CD4-positive, CD25-positive, alpha-beta regulatory T cell (primary cell): ENCODE results near the gene APP. TPM values are rescaled to one million over a fixed set of nuclear protein-coding genes. Genes with fewer than 3 reads are reported as not detected.

ENCODE experiments used
- ATAC-seq, 2 donors: fragments of 150-1000 bp; cut with Tn5 transposase; one replicate each; pipeline ENCODE4 v1.10.0; 2021; ENCODE audit warnings: low read depth in 2 of 2, moderate number of reproducible peaks in 2 of 2, moderate library complexity in 1 of 2
- DNase-seq, 3 donors: peaks; one replicate each; pipeline versions ENCODE4 v3.0.0 to v3.0.0-alpha.2; 2012 to 2022; ENCODE audit warnings: mixed read lengths in 1 of 3
- H3K27ac ChIP-seq: one replicate; pipeline ENCODE4 v1.7.0; 2013; ENCODE audit warnings: mild to moderate bottlenecking, low read length; ENCODE audit not compliant: insufficient read depth, poor library complexity, severe bottlenecking
- H3K27me3 ChIP-seq: one replicate; pipeline ENCODE4 v1.7.0; 2013; ENCODE audit warnings: low read length; ENCODE audit not compliant: control insufficient read depth, insufficient read depth
- H3K36me3 ChIP-seq: one replicate; pipeline ENCODE4 v1.7.0; 2013; ENCODE audit warnings: mild to moderate bottlenecking, low read length, moderate library complexity; ENCODE audit not compliant: control insufficient read depth, insufficient read depth
- H3K4me1 ChIP-seq: 2 replicates; pipeline ENCODE4 v1.7.0; 2013; ENCODE audit warnings: mild to moderate bottlenecking, low read length; ENCODE audit not compliant: insufficient read depth, control insufficient read depth, poor library complexity, severe bottlenecking
- H3K4me3 ChIP-seq: one replicate; pipeline ENCODE4 v1.7.0; 2013; ENCODE audit warnings: low read depth, mild to moderate bottlenecking, low read length, moderate library complexity
- H3K9me3 ChIP-seq, 2 experiments: 1 replicate in 1 of 2; 2 replicates in 1 of 2; pipeline ENCODE4 v1.7.0; 2013; ENCODE audit warnings: low read length in 2 of 2, mild to moderate bottlenecking in 1 of 2, moderate library complexity in 1 of 2; ENCODE audit not compliant: control insufficient read depth in 2 of 2
- H3K27ac Mint-ChIP-seq, 3 donors: one replicate each; pipeline ENCODE4 v1.8.0; 2020 to 2022; ENCODE audit warnings: mild to moderate bottlenecking in 3 of 3, mixed read lengths in 3 of 3, moderate library complexity in 2 of 3
- H3K27me3 Mint-ChIP-seq: one replicate; pipeline ENCODE4 v1.8.0; 2022; ENCODE audit warnings: mild to moderate bottlenecking, mixed read lengths
- H3K36me3 Mint-ChIP-seq: one replicate; pipeline ENCODE4 v1.8.0; 2020; ENCODE audit warnings: mixed read lengths
- H3K4me1 Mint-ChIP-seq, 4 donors: one replicate each; pipeline ENCODE4 v1.8.0; 2020 to 2022; ENCODE audit warnings: mixed read lengths in 4 of 4, mild to moderate bottlenecking in 1 of 4
- H3K4me3 Mint-ChIP-seq, 4 donors: one replicate each; pipeline ENCODE4 v1.8.0; 2020 to 2022; ENCODE audit warnings: mild to moderate bottlenecking in 4 of 4, mixed read lengths in 4 of 4, moderate library complexity in 3 of 4
- H3K9me3 Mint-ChIP-seq, 7 donors: one replicate each; pipeline ENCODE4 v1.8.0; 2020 to 2022; ENCODE audit warnings: mixed read lengths in 7 of 7, mild to moderate bottlenecking in 3 of 7, moderate library complexity in 2 of 7
- polyA plus RNA-seq, 4 donors: library from polyadenylated mRNA; unstranded; fragments of 300-500 nt; fragmentation: Illumina TruSeq; gene quantifications; one replicate each; pipeline ENCODE4 v1.2.3, GENCODE V29; 2021
- total RNA-seq: library from RNA; stranded (reverse); gene quantifications from one replicate; pipeline ENCODE4 v1.2.3, GENCODE V29; 2022

Gene APP
- total and polyA plus RNA-seq, 5 donors from 2014 or later, result 3.9 to 29.5 (median 7.5) TPM

DNA sequence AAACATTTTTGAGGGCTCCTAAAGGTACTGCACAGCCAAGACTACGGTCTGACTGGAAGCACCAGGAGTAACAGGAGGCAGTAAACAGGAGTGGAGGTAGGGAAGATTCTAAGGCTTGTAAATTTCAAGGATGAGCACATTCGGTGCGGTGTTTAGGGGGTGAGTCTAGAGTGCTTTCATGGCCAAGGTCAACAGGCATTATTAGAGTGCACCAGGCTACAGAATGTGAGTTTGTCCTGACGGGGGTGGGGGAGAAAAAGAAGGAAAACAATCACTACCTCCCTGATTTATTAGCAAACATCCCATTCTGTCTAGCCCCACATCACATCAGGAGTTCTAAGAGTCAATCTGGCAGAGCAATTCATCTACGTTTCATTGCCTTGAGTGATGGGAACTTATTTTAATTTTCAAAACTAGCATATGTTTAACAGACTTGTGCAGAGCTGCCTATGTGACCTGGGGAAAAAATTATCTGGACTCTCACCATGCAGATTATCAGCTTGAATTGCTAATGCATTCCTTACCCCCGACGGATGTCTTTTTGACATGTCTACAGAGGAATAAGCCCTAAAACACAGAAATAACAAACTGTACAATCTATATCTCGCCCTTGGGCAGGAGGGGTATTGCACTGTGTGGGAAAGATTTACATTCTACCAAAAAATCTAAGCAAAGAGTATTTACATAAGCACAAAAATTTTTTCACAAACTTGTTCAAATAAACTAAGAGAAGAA, 45.0 kb downstream of the APP start:
- H3K27me3 ChIP-seq, result no peaks in the 10 kb centered on the region
- no peak overlapping the region for H3K27ac ChIP-seq
- Mint-ChIP-seq H3K27ac (no peak overlapping the region), H3K9me3 (no peaks in the 10 kb centered on the region), H3K27me3 (no peaks in the 10 kb centered on the region), H3K4me1 (peaks cover 0 to 8% (median 1%) of the 10 kb centered on the region in 4 donors), H3K4me3 (peak overlapping the region in 1 of 4 donors; percentile 8), H3K36me3 (peaks cover 3% of the 10 kb centered on the region)
- H3K36me3 ChIP-seq, result no peaks in the 10 kb centered on the region
- H3K9me3 ChIP-seq, result no peaks in the 10 kb centered on the region
- no peak for ATAC-seq
- H3K4me1 ChIP-seq, result no peaks in the 10 kb centered on the region
- no peak for DNase-seq
- no peak overlapping the region for H3K4me3 ChIP-seq

DNA sequence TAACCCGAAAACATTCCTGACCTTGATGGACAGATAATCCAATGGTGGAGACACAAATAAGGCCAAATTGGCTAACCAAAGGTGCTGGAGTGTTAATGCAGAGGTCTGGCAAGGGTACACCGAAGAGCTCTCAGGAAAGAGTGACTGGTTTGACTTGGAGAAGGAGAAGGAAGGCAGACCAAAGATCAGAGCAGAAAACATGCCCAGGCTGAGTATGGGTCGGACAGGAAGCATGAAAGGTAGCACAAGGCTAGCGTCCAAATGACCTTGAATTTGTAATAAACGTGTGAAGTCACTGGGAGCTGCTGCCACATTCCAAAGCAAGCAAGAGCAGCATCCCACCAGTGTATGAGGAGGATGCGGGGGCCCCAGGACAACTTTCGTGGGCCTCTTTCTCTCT, 45.7 kb downstream of the APP start:
- peaks cover 0 to 7% (median 1%) of the 10 kb centered on the region in 4 donors for H3K4me1 Mint-ChIP-seq
- no peak overlapping the region for H3K27ac Mint-ChIP-seq

DNA sequence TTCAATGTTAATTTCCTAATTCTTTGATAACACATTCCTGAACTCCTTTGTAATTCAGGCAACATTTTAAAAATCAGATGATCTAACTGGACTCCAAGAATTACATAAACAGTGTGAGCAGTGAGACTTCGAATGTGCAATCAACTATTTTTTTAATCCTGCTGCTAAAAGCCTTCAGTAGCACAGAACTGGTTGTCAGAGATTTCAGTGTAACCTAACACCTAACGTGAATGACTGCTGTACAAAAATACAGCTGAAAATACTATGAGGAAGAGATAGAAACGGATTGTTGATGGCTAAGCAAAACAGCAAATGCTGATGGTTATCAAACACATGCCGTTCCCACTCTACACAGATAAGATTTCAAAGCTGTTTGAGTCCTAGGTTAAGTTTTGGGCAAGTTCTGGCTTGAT, 46.1 kb downstream of the APP start:
- no peaks in the 10 kb centered on the region for H3K27me3 Mint-ChIP-seq
- no peaks in the 10 kb centered on the region for H3K9me3 ChIP-seq
- H3K27ac ChIP-seq, result no peak overlapping the region
- no peaks in the 10 kb centered on the region for H3K36me3 ChIP-seq
- no peak for ATAC-seq
- H3K4me1 Mint-ChIP-seq, result peaks cover 0 to 10% (median 2%) of the 10 kb centered on the region in 4 donors
- H3K36me3 Mint-ChIP-seq, result peaks cover 3% of the 10 kb centered on the region
- H3K27ac Mint-ChIP-seq, result no peak overlapping the region
- H3K4me3 Mint-ChIP-seq, result no peak overlapping the region
- H3K4me3 ChIP-seq, result no peak overlapping the region
- no peaks in the 10 kb centered on the region for H3K9me3 Mint-ChIP-seq
- no peak for DNase-seq
- no peaks in the 10 kb centered on the region for H3K27me3 ChIP-seq
- no peaks in the 10 kb centered on the region for H3K4me1 ChIP-seq

More for the DNA sequence above, 45.7 kb downstream of the APP start:
- H3K4me3 ChIP-seq, result no peak overlapping the region
- no peaks in the 10 kb centered on the region for H3K4me1 ChIP-seq
- ATAC-seq (no peak), DNase-seq (no peak)
- H3K4me3 Mint-ChIP-seq, result no peak overlapping the region
- H3K27me3 ChIP-seq, result no peaks in the 10 kb centered on the region
- no peaks in the 10 kb centered on the region for H3K27me3 Mint-ChIP-seq
- H3K36me3 ChIP-seq, result no peaks in the 10 kb centered on the region
- no peaks in the 10 kb centered on the region for H3K9me3 Mint-ChIP-seq
- H3K9me3 ChIP-seq, result no peaks in the 10 kb centered on the region
- H3K36me3 Mint-ChIP-seq, result peaks cover 3% of the 10 kb centered on the region
- no peak overlapping the region for H3K27ac ChIP-seq

GRCh38 chr21:26123012-26123411, 47.6 kb downstream of the APP start:
- no peaks in the 10 kb centered on the region for H3K9me3 ChIP-seq
- no peak overlapping the region for H3K27ac ChIP-seq
- ATAC-seq (no peak), DNase-seq (no peak)
- Mint-ChIP-seq H3K27ac (no peak overlapping the region), H3K4me3 (no peak overlapping the region), H3K4me1 (peaks cover 0 to 11% (median 4%) of the 10 kb centered on the region in 4 donors), H3K36me3 (peaks cover 3% of the 10 kb centered on the region), H3K9me3 (no peaks in the 10 kb centered on the region), H3K27me3 (no peaks in the 10 kb centered on the region)
- no peaks in the 10 kb centered on the region for H3K36me3 ChIP-seq
- no peaks in the 10 kb centered on the region for H3K4me1 ChIP-seq
- no peaks in the 10 kb centered on the region for H3K27me3 ChIP-seq
- H3K4me3 ChIP-seq, result no peak overlapping the region

GRCh38 chr21:26120828-26121227, 49.7 kb downstream of the APP start:
- H3K4me3 ChIP-seq, result no peak overlapping the region
- Mint-ChIP-seq H3K4me1 (peaks cover 0 to 13% (median 8%) of the 10 kb centered on the region in 4 donors), H3K4me3 (no peak overlapping the region), H3K27ac (no peak overlapping the region), H3K27me3 (no peaks in the 10 kb centered on the region), H3K9me3 (no peaks in the 10 kb centered on the region), H3K36me3 (peaks cover 3% of the 10 kb centered on the region)
- H3K9me3 ChIP-seq, result no peaks in the 10 kb centered on the region
- DNase-seq, result no peak
- H3K36me3 ChIP-seq, result no peaks in the 10 kb centered on the region
- H3K4me1 ChIP-seq, result no peaks in the 10 kb centered on the region
- no peak for ATAC-seq
- H3K27me3 ChIP-seq, result no peaks in the 10 kb centered on the region
- H3K27ac ChIP-seq, result no peak overlapping the region

GRCh38 chr21:26119906-26120305, 50.7 kb downstream of the APP start:
- no peak overlapping the region for H3K27ac ChIP-seq
- H3K9me3 ChIP-seq, result no peaks in the 10 kb centered on the region
- Mint-ChIP-seq H3K9me3 (no peaks in the 10 kb centered on the region), H3K36me3 (no peaks in the 10 kb centered on the region), H3K4me1 (peaks cover 0 to 17% (median 10%) of the 10 kb centered on the region in 4 donors), H3K27ac (no peak overlapping the region), H3K4me3 (no peak overlapping the region), H3K27me3 (no peaks in the 10 kb centered on the region)
- H3K4me3 ChIP-seq, result no peak overlapping the region
- H3K27me3 ChIP-seq, result no peaks in the 10 kb centered on the region
- no peak for DNase-seq
- no peak for ATAC-seq
- no peaks in the 10 kb centered on the region for H3K36me3 ChIP-seq
- no peaks in the 10 kb centered on the region for H3K4me1 ChIP-seq

- DNase-seq (no peak), ATAC-seq (no peak)
- Mint-ChIP-seq H3K9me3 (no peaks in the 10 kb centered on the region), H3K4me3 (no peak overlapping the region), H3K27me3 (no peaks in the 10 kb centered on the region), H3K27ac (no peak overlapping the region), H3K4me1 (peaks cover 0 to 17% (median 10%) of the 10 kb centered on the region in 4 donors), H3K36me3 (no peaks in the 10 kb centered on the region)
- Histone ChIP-seq H3K4me3 (no peak overlapping the region), H3K27ac (no peak overlapping the region), H3K36me3 (no peaks in the 10 kb centered on the region), H3K27me3 (no peaks in the 10 kb centered on the region), H3K4me1 (no peaks in the 10 kb centered on the region), H3K9me3 (no peaks in the 10 kb centered on the region)
Measured at GRCh38 chr21:26118938-26119540, 51.5 kb downstream of the APP start.

GRCh38 chr21:26117972-26118367, 52.6 kb downstream of the APP start:
- Mint-ChIP-seq H3K9me3 (no peaks in the 10 kb centered on the region), H3K36me3 (no peaks in the 10 kb centered on the region), H3K27me3 (no peaks in the 10 kb centered on the region), H3K4me1 (peaks cover 0 to 17% (median 10%) of the 10 kb centered on the region in 4 donors), H3K27ac (no peak overlapping the region), H3K4me3 (no peak overlapping the region)
- Histone ChIP-seq H3K27ac (no peak overlapping the region), H3K4me1 (no peaks in the 10 kb centered on the region), H3K27me3 (no peaks in the 10 kb centered on the region), H3K4me3 (no peak overlapping the region), H3K9me3 (no peaks in the 10 kb centered on the region), H3K36me3 (no peaks in the 10 kb centered on the region)
- no peak for ATAC-seq
- DNase-seq, result no peak
